Colonic mucosa (tissue), 4 donors: ENCODE results near the gene DEDD2. TPM values are rescaled to one million over a fixed set of nuclear protein-coding genes. Genes with fewer than 3 reads are reported as not detected.

Experiments
- DNase-seq: peaks from one replicate; pipeline ENCODE4 v3.0.0-alpha.2; 2020
- H3K27ac ChIP-seq: fragments of 200-600 bp; one replicate; pipeline ENCODE4 v1.8.0; 2021
- H3K27me3 ChIP-seq: fragments of 200-600 bp; one replicate; pipeline ENCODE4 v1.8.0; 2021
- H3K36me3 ChIP-seq: fragments of 200-600 bp; one replicate; pipeline ENCODE4 v1.8.0; 2021
- H3K4me1 ChIP-seq: fragments of 200-600 bp; one replicate; pipeline ENCODE4 v1.8.0; 2021; ENCODE audit warnings: mild to moderate bottlenecking
- H3K4me3 ChIP-seq: fragments of 200-600 bp; one replicate; pipeline ENCODE4 v1.8.0; 2021
- H3K9ac ChIP-seq, 2 donors: one replicate each; pipeline ENCODE4 v1.7.0; 2013; ENCODE audit warnings: control low read depth in 2 of 2, low read depth in 2 of 2, low read length in 2 of 2
- H3K9me3 ChIP-seq: fragments of 200-600 bp; one replicate; pipeline ENCODE4 v1.8.0; 2021
- CTCF ChIP-seq: fragments of 200-600 bp; IDR thresholded peaks from one replicate; pipeline ENCODE4 v1.8.0; 2022; ENCODE audit warnings: antibody characterized with exemption, mild to moderate bottlenecking
- intact Hi-C: fragments of 100-400 bp; cut with DNase I; formaldehyde crosslinking; loops from one replicate; pipeline ENCODE4 v1.14.1; 2022
- total RNA-seq, 2 donors: library from RNA; stranded (reverse); fragmentation: NEBNext Ultra II Directional in 1 of 2; extraction: Animal tissue kit (Norgen Biotek cat#: 25700) in 1 of 2; gene quantifications; one replicate each; pipeline ENCODE4 v1.2.1, GENCODE V29; 2021
- donor health status: healthy.
- donor health status: DM: no; HTN: no; CAD: no.
- donor health status: DM: no; HTN: no; CAD: no.

The DEDD2 gene
- total RNA-seq, 2 donors from 2014 or later, result 27.0 to 33.8 TPM

- H3K9me3 ChIP-seq, result no peaks in the 10 kb centered on the region
- H3K27me3 ChIP-seq, result no peaks in the 10 kb centered on the region
- intact Hi-C loops, result no loop called here
- DNase-seq, result no peak
- H3K27ac ChIP-seq, result peak overlapping the region; percentile 93
- H3K4me3 ChIP-seq, result no peak overlapping the region
- peaks cover 10% of the 10 kb centered on the region for H3K4me1 ChIP-seq
- no peak for TF ChIP-seq CTCF
- H3K9ac ChIP-seq, result peak overlapping the region; percentile 12 to 61
- H3K36me3 ChIP-seq, result no peaks in the 10 kb centered on the region
Observed at GRCh38 chr19:42251572-42252358, 34.3 kb upstream of the DEDD2 start.

- no peak for DNase-seq
- H3K4me3 ChIP-seq, result no peak overlapping the region
- H3K27ac ChIP-seq, result no peak overlapping the region
- peak overlapping the region in 1 of 2 donors; percentile 66 for H3K9ac ChIP-seq
- no peaks in the 10 kb centered on the region for H3K9me3 ChIP-seq
- peaks cover 6% of the 10 kb centered on the region for H3K4me1 ChIP-seq
- intact Hi-C loops, result no loop called here
- H3K36me3 ChIP-seq, result no peaks in the 10 kb centered on the region
- no peak for TF ChIP-seq CTCF
- no peaks in the 10 kb centered on the region for H3K27me3 ChIP-seq
Observed at GRCh38 chr19:42250666-42251531, 33.4 kb upstream of the DEDD2 start.

GRCh38 chr19:42250183-42250665 is 32.7 kb upstream of the DEDD2 start:
- Histone ChIP-seq H3K4me1 (peaks cover 6% of the 10 kb centered on the region), H3K9ac (peak overlapping the region in 1 of 2 donors; percentile 66), H3K27me3 (no peaks in the 10 kb centered on the region)

GRCh38 chr19:42249769-42250168 is 32.3 kb upstream of the DEDD2 start:
- Histone ChIP-seq H3K27me3 (no peaks in the 10 kb centered on the region), H3K4me1 (peaks cover 6% of the 10 kb centered on the region), H3K27ac (no peak overlapping the region), H3K9me3 (no peaks in the 10 kb centered on the region), H3K4me3 (no peak overlapping the region), H3K9ac (no peak overlapping the region), H3K36me3 (no peaks in the 10 kb centered on the region)
- intact Hi-C loops, result loop anchor here (5.0 kb wide), 2 partner anchors 48 to 117 kb away; partner anchors contain the start of gene POU2F2
- TF ChIP-seq CTCF, result no peak
- no peak for DNase-seq

More at GRCh38 chr19:42250183-42250665, 32.7 kb upstream of the DEDD2 start:
- no peaks in the 10 kb centered on the region for H3K9me3 ChIP-seq
- no peaks in the 10 kb centered on the region for H3K36me3 ChIP-seq
- no peak overlapping the region for H3K4me3 ChIP-seq
- no peak overlapping the region for H3K27ac ChIP-seq
- intact Hi-C loops, result no loop called here
- TF ChIP-seq CTCF, result no peak
- no peak for DNase-seq

GRCh38 chr19:42249149-42249750 is 31.8 kb upstream of the DEDD2 start:
- H3K36me3 ChIP-seq, result no peaks in the 10 kb centered on the region

More at GRCh38 chr19:42249149-42249750, 31.8 kb upstream of the DEDD2 start:
- Histone ChIP-seq H3K9me3 (no peaks in the 10 kb centered on the region), H3K27me3 (no peaks in the 10 kb centered on the region), H3K4me3 (no peak overlapping the region), H3K9ac (no peak overlapping the region), H3K4me1 (peaks cover 6% of the 10 kb centered on the region), H3K27ac (no peak overlapping the region)
- DNase-seq, result no peak
- no peak for TF ChIP-seq CTCF
- intact Hi-C loops, result loop anchor here (5.0 kb wide), 2 partner anchors 48 to 117 kb away; partner anchors contain the start of gene POU2F2
